ENCODE data around the gene BAHCC1.

BAHCC1 gene

GRCh38 chr17:81406117-81406953, 11.1 kb downstream of the BAHCC1 start:
- no peaks in the 10 kb centered on the region; the same call in 1 of the 2 replicates for H3K36me3 ChIP-seq (ENCODE audit: insufficient read depth, low read length)
- no peaks in the 10 kb centered on the region for H3K27me3 ChIP-seq (ENCODE audit: insufficient read depth, low read length, poor library complexity, severe bottlenecking)
- H3F3A ChIP-seq (ENCODE audit: low read depth), result no peaks in the 10 kb centered on the region
- no peaks in the 10 kb centered on the region for H3K9me2 ChIP-seq (replicated peaks; ENCODE audit: low read depth, low read length)
- H3K4me2 ChIP-seq (ENCODE audit: low read depth, low read length, poor library complexity, severe bottlenecking), result no peak overlapping the region
- no peak overlapping the region for H3K4me3 ChIP-seq (ENCODE audit: low read length, poor library complexity, severe bottlenecking)
- H3K9me3 ChIP-seq (ENCODE audit: insufficient read depth, low read depth, low read length), result no peaks in the 10 kb centered on the region
- peaks cover 63% of the 10 kb centered on the region for H4K20me1 ChIP-seq (ENCODE audit: insufficient read depth, low read length, poor library complexity, severe bottlenecking)
- no peak overlapping the region for H3K9ac ChIP-seq (ENCODE audit: low read depth, low read length, poor library complexity, severe bottlenecking)
- H2AFZ ChIP-seq (ENCODE audit: low read length), result no peak overlapping the region
- TF ChIP-seq CTCF (conservative IDR thresholded peaks at IDR 0.05; ENCODE audit: low read length) (no peak), EZH2phosphoT487 (IDR thresholded peaks at IDR 0.05; ENCODE audit: borderline replicate concordance) (no peak)
- peaks cover 21% of the 10 kb centered on the region for H3K4me1 ChIP-seq (ENCODE audit: insufficient read depth, low read length, poor library complexity, severe bottlenecking)
- H3K79me2 ChIP-seq (ENCODE audit: insufficient read depth, low read length), result peaks cover 100% of the 10 kb centered on the region

- peaks cover 79% of the 10 kb centered on the region for H4K20me1 ChIP-seq (ENCODE audit: insufficient read depth, low read length, poor library complexity, severe bottlenecking)
- H3K9me2 ChIP-seq (replicated peaks; ENCODE audit: low read depth, low read length), result no peaks in the 10 kb centered on the region
- no peaks in the 10 kb centered on the region for H3K9me3 ChIP-seq (ENCODE audit: insufficient read depth, low read depth, low read length)
- H3K4me3 ChIP-seq (ENCODE audit: low read length, poor library complexity, severe bottlenecking), result no peak overlapping the region
- peaks cover 100% of the 10 kb centered on the region for H3K79me2 ChIP-seq (ENCODE audit: insufficient read depth, low read length)
- H3K9ac ChIP-seq (ENCODE audit: low read depth, low read length, poor library complexity, severe bottlenecking), result no peak overlapping the region
- H3K4me1 ChIP-seq (ENCODE audit: insufficient read depth, low read length, poor library complexity, severe bottlenecking), result peaks cover 10% of the 10 kb centered on the region
- no peaks in the 10 kb centered on the region; the same call in 1 of the 2 replicates for H3K36me3 ChIP-seq (ENCODE audit: insufficient read depth, low read length)
- no peaks in the 10 kb centered on the region for H3K27me3 ChIP-seq (ENCODE audit: insufficient read depth, low read length, poor library complexity, severe bottlenecking)
- no peak overlapping the region for H3K4me2 ChIP-seq (ENCODE audit: low read depth, low read length, poor library complexity, severe bottlenecking)
- no peak overlapping the region for H2AFZ ChIP-seq (ENCODE audit: low read length)
- H3F3A ChIP-seq (ENCODE audit: low read depth), result no peaks in the 10 kb centered on the region
- TF ChIP-seq CTCF (conservative IDR thresholded peaks at IDR 0.05; ENCODE audit: low read length) (no peak), EZH2phosphoT487 (IDR thresholded peaks at IDR 0.05; ENCODE audit: borderline replicate concordance) (no peak)
These were observed 12.8 kb downstream of the BAHCC1 start for GRCh38 chr17:81408049-81408448.

- Histone ChIP-seq H3K4me2 (ENCODE audit: low read depth, low read length, poor library complexity, severe bottlenecking) (no peak overlapping the region), H3K27me3 (ENCODE audit: insufficient read depth, low read length, poor library complexity, severe bottlenecking) (no peaks in the 10 kb centered on the region), H3K4me3 (ENCODE audit: low read length, poor library complexity, severe bottlenecking) (no peak overlapping the region), H3K9me3 (ENCODE audit: insufficient read depth, low read depth, low read length) (no peaks in the 10 kb centered on the region), H3K4me1 (ENCODE audit: insufficient read depth, low read length, poor library complexity, severe bottlenecking) (no peaks in the 10 kb centered on the region), H3F3A (ENCODE audit: low read depth) (no peaks in the 10 kb centered on the region), H4K20me1 (ENCODE audit: insufficient read depth, low read length, poor library complexity, severe bottlenecking) (peaks cover 83% of the 10 kb centered on the region), H3K36me3 (ENCODE audit: insufficient read depth, low read length) (no peaks in the 10 kb centered on the region; the same call in 1 of the 2 replicates), H2AFZ (ENCODE audit: low read length) (no peak overlapping the region), H3K79me2 (ENCODE audit: insufficient read depth, low read length) (peaks cover 100% of the 10 kb centered on the region), H3K9ac (ENCODE audit: low read depth, low read length, poor library complexity, severe bottlenecking) (no peak overlapping the region), H3K9me2 (replicated peaks; ENCODE audit: low read depth, low read length) (no peaks in the 10 kb centered on the region)
- no peak for TF ChIP-seq EZH2phosphoT487 (IDR thresholded peaks at IDR 0.05; ENCODE audit: borderline replicate concordance)
- TF ChIP-seq CTCF (conservative IDR thresholded peaks at IDR 0.05; ENCODE audit: low read length), result no peak
These were observed 14.1 kb downstream of the BAHCC1 start for GRCh38 chr17:81409190-81409935.
